GM10248 (cell line): Measurements from ENCODE around the gene PTPRN2.

Source experiments
- CTCF ChIA-PET: fragments of 300-600 bp; sonication (Branson Sonifier 250); formaldehyde crosslinking; extraction: SDS; loops from one replicate; lab custom pipeline; 2021; ENCODE audit warnings: antibody characterized with exemption; lab: Yijun Ruan, JAX
- POLR2A ChIA-PET: fragments of 350-650 bp; sonication (Branson Sonifier 250); formaldehyde crosslinking; extraction: SDS; loops from one replicate; lab custom pipeline; 2020; ENCODE audit warnings: antibody characterized with exemption; lab: Yijun Ruan, JAX
- DNase-seq: peaks from one replicate; pipeline ENCODE4 v3.0.0; 2012; ENCODE audit errors: extremely low spot score
- TF ChIP-seq, protein P1 (sequence below): IDR thresholded peaks from 2 replicates; pipeline ENCODE4 v1.5.1; 2012; ENCODE audit warnings: mild to moderate bottlenecking, low read depth; ENCODE audit errors: extremely low read depth, missing control alignments, control extremely low read depth

Gene PTPRN2

DNA sequence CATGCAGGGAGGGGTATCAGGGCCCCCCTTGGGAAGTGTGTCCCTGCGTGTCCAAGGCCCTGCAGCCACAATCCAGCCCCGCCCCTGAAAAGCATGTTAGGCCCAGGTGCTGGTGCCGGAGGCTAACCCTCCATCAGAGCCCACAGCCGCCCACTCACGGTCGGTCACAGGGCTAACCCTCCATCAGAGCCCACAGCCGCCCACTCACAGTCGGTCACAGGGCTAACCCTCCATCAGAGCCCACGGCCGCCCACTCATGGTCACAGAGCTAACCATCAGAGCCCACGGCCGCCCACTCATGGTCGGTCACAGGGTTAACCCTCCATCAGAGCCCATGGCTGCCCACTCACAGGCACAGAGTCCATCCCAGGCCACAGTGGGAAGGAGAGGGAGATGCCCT, 824.8 kb downstream of the PTPRN2 start:
- TF ChIP-seq, protein P1, sequence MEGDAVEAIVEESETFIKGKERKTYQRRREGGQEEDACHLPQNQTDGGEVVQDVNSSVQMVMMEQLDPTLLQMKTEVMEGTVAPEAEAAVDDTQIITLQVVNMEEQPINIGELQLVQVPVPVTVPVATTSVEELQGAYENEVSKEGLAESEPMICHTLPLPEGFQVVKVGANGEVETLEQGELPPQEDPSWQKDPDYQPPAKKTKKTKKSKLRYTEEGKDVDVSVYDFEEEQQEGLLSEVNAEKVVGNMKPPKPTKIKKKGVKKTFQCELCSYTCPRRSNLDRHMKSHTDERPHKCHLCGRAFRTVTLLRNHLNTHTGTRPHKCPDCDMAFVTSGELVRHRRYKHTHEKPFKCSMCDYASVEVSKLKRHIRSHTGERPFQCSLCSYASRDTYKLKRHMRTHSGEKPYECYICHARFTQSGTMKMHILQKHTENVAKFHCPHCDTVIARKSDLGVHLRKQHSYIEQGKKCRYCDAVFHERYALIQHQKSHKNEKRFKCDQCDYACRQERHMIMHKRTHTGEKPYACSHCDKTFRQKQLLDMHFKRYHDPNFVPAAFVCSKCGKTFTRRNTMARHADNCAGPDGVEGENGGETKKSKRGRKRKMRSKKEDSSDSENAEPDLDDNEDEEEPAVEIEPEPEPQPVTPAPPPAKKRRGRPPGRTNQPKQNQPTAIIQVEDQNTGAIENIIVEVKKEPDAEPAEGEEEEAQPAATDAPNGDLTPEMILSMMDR: no peak
- DNase-seq: no peak
- CTCF ChIA-PET: no interaction called here
- POLR2A ChIA-PET: no interaction called here

DNA sequence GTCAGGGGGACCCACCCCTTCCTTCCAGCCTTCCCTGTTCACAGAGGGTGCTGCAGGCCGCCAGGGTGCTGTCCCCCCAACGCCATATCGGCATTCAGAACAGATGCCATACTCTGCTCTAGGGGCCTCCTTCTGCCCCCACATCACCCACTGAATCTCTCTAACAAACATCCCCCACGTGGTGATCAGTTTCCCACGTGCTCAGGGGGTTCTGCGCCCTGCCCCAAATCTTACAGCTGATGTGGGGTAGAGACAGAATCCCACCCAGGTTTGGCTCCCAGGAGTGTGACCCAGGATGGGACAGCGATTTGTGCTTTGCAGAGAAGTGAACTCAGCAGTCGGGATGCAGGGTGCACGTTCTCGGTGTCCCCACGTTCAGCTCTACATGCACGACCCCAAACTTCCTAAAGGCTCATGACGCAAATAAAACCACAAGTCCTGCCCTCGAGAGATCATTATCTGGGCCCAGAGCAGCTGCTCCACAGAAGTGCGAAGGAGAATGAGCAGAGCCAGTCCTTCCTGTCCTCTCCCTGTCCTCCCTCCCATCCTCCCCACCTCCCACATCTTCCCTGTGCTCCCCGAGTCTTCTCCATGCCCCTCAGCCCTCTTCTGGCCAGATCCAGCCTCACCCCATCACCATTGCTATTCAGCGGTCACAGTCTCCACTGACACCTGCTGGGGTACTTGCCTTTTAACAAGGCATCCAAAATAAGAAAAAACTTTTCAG, 827.5 kb downstream of the PTPRN2 start:
- ChIA-PET POLR2A (no interaction called here), CTCF (no interaction called here)
- DNase-seq: no peak
- TF ChIP-seq, protein P1: no peak

DNA sequence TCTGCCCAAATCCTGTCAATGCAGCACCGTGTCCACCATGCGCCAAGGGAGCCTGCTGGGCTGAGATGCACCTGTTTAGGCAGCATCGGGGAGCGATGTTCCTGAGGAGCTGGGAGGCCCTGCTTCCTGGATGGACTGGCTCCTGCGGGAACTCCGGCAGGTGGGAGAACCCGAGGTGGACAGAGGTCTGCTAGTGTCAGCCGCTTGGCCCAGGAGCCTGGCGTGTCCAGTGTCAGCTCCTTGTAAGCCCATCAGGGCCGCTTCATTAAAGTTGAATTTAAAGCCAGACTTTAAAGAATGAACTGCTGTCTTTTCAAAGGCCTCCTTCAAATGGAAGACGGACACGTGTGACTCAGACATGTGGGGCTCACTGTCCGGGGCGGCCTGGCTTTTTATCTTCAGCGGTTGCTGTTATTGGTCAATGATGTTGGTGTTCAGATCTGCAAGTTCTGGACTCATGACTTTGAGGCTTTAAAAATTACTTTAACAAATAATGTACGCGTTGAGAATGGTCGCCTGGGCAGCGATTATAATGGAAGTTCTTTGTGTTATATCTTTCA, 828.3 kb downstream of the PTPRN2 start:
- no peak for DNase-seq
- TF ChIP-seq, protein P1: no peak
- ChIA-PET POLR2A (no interaction called here), CTCF (no interaction called here)

DNA sequence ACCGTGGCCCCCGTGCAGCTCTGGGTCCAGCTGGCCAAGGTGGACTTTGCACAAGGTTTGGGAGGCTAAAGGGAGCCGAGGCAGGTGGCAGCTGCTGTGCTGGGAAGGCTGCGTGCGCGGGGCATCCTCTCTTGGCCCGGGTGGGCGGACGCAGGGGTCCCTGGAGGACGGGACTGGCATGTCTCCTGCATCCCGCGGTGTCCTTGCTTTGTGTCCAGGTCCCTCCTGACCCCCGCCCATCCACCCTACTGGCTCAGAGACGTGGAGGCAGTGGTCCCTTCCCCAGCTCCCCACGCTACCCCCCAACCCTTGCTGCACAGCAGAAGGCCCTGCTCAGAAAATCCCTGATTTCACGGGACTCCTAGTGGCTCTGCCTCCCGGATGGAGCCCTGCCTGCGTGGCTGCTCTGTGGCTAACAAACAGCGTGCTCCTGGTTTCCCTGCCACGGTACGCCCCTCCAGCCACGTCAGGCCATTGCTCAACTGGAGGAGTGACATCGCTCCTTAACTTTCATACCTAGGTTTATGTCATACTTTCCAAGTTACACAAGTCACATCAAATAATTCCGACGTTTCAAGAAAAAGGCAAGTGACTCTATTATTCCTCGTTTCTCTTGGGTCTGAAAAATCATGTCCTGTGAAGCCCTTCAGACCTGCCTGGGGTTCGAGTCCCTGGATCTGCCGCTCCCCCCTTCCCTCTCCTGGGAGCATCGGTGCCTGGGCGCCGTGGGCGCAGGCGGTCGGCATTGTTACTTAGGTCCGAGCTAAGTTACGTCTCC, 829.0 kb downstream of the PTPRN2 start:
- TF ChIP-seq, protein P1: no peak
- DNase-seq: no peak
- ChIA-PET CTCF (no interaction called here), POLR2A (no interaction called here)

DNA sequence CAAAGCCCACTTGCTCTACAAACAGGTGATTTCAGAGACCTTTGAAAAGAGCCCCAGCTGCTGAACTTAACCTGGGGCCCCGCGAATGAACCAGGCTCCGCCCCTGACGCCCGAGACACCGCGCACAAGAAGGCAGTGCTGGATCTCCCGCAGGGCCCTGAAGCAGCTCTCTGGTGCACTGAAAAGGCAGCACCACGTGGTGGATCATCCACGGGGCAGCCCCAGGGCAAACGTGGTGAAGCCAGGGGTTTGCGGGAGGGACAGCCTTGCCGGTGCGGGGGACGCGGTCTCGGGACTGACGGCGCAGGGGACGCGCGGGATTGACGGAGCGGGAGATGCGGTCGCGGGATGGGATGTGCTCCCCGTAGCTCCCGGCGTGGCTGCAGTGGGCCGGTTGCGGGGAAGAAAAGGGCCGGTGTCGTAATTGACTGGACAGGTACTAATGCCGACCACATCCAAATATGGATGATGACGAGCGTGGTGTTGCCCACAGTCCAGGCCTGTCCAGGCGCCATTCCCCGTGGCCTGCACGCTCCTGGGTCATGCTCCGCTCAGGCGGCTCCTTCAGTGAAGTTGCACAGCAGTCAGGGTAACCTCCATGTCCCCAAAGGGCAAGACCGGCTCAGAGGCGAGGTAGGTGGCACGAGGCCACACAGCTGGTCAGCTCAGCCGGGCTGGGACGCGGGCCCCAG, 829.7 kb downstream of the PTPRN2 start:
- no peak for DNase-seq
- TF ChIP-seq, protein P1: no peak
- ChIA-PET CTCF (no interaction called here), POLR2A (no interaction called here)

DNA sequence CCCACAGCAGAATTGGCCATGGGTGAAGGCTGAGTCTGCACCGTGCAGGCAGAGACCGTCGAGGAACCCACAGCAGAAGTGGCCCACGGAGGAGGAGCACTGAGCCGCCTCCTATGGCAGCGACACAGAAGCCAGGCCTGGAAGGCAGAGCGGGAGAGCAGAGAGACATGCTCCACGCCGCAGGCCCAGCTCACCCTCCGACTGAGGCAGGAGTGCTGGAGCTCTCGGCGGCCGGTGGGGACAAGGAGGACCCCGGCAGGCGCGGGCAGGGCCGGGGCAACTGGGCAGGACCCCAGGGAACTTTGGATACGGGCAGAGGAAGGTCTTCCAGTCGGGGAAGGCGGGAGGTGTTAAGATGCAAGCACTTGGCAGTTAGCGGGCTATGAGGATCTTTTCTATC, 830.4 kb downstream of the PTPRN2 start:
- TF ChIP-seq, protein P1: no peak
- DNase-seq: no peak
- ChIA-PET CTCF (no interaction called here), POLR2A (no interaction called here)
